Activated naive CD4-positive, alpha-beta T cell treated with anti-CD3 and anti-CD28 coated beads for 36 hours (primary cell): ENCODE data around the gene CDC16. TPM values are rescaled to one million over a fixed set of nuclear protein-coding genes. Genes with fewer than 3 reads are reported as not detected.
A peak's percentile ranks its signal among the peaks of the same experiment; 100 is the strongest.

ENCODE experiments used
- CTCF ChIA-PET: fragments of 350-600 bp; sonication (Branson Sonifier 250); formaldehyde crosslinking; loops from one replicate; lab custom pipeline; 2021; ENCODE audit warnings: antibody characterized with exemption; lab: Charles Lee
- DNase-seq: peaks from one replicate; pipeline ENCODE4 v3.0.0-alpha.2; 2020
- H3K27ac Mint-ChIP-seq: one replicate; pipeline ENCODE4 v1.8.0; 2021; ENCODE audit warnings: mild to moderate bottlenecking, mixed read lengths
- H3K27me3 Mint-ChIP-seq: one replicate; pipeline ENCODE4 v1.8.0; 2021; ENCODE audit warnings: low read depth, mixed read lengths
- H3K36me3 Mint-ChIP-seq: one replicate; pipeline ENCODE4 v1.8.0; 2021; ENCODE audit warnings: low read depth, mixed read lengths
- H3K4me1 Mint-ChIP-seq: one replicate; pipeline ENCODE4 v1.8.0; 2021; ENCODE audit warnings: low read depth, mixed read lengths
- H3K4me3 Mint-ChIP-seq: one replicate; pipeline ENCODE4 v1.8.0; 2021; ENCODE audit warnings: mild to moderate bottlenecking, moderate library complexity, mixed read lengths
- H3K9me3 Mint-ChIP-seq: one replicate; pipeline ENCODE4 v1.8.0; 2021; ENCODE audit warnings: mixed read lengths
- intact Hi-C: fragments of 100-400 bp; cut with micrococcal nuclease; formaldehyde crosslinking; loops from one replicate; pipeline ENCODE4 v1.15.1; 2023
- total RNA-seq, 2 experiments: library from RNA; stranded (reverse); gene quantifications; one replicate each; pipeline ENCODE4 v1.2.3, GENCODE V29; 2021

The CDC16 gene
- total RNA-seq, 2 experiments from 2014 or later: 67.2 to 69.5 TPM

GRCh38 chr13:114268344-114269280 lies 33.9 kb downstream of the CDC16 start:
- Mint-ChIP-seq H3K4me3 (no peak overlapping the region), H3K9me3 (no peaks in the 10 kb centered on the region), H3K27ac (peak overlapping the region; percentile 44), H3K36me3 (peaks cover 52% of the 10 kb centered on the region), H3K27me3 (no peaks in the 10 kb centered on the region), H3K4me1 (peaks cover 10% of the 10 kb centered on the region)
- intact Hi-C loops: no loop called here
- DNase-seq: no peak
- CTCF ChIA-PET: no interaction called here

- Mint-ChIP-seq H3K4me3 (no peak overlapping the region), H3K27me3 (no peaks in the 10 kb centered on the region), H3K27ac (peak overlapping the region; percentile 44), H3K9me3 (no peaks in the 10 kb centered on the region), H3K36me3 (peaks cover 51% of the 10 kb centered on the region), H3K4me1 (peaks cover 9% of the 10 kb centered on the region)
- CTCF ChIA-PET: no interaction called here
- intact Hi-C loops: no loop called here
- no peak for DNase-seq
Observed at GRCh38 chr13:114269281-114269770, 34.6 kb downstream of the CDC16 start.

GRCh38 chr13:114272977-114273376 lies 38.3 kb downstream of the CDC16 start:
- peaks cover 8% of the 10 kb centered on the region for H3K4me1 Mint-ChIP-seq
- DNase-seq: no peak
- H3K9me3 Mint-ChIP-seq: no peaks in the 10 kb centered on the region
- no peak overlapping the region for H3K4me3 Mint-ChIP-seq
- H3K36me3 Mint-ChIP-seq: peaks cover 33% of the 10 kb centered on the region
- no peaks in the 10 kb centered on the region for H3K27me3 Mint-ChIP-seq
- intact Hi-C loops: no loop called here
- H3K27ac Mint-ChIP-seq: no peak overlapping the region
- CTCF ChIA-PET: no interaction called here

GRCh38 chr13:114275304-114275703 lies 40.6 kb downstream of the CDC16 start:
- H3K4me3 Mint-ChIP-seq: no peak overlapping the region
- peaks cover 17% of the 10 kb centered on the region for H3K4me1 Mint-ChIP-seq
- no peaks in the 10 kb centered on the region for H3K27me3 Mint-ChIP-seq
- peaks cover 24% of the 10 kb centered on the region for H3K36me3 Mint-ChIP-seq
- DNase-seq: no peak
- intact Hi-C loops: no loop called here
- H3K27ac Mint-ChIP-seq: no peak overlapping the region
- CTCF ChIA-PET: interaction anchor here (0.9 kb wide), 1 partner anchor 29 kb away, joined by 5 read pairs; no protein-coding TSS in a partner anchor
- no peaks in the 10 kb centered on the region for H3K9me3 Mint-ChIP-seq

GRCh38 chr13:114279146-114279545 lies 44.4 kb downstream of the CDC16 start:
- no peaks in the 10 kb centered on the region for H3K9me3 Mint-ChIP-seq
- intact Hi-C loops: no loop called here
- no peak overlapping the region for H3K4me3 Mint-ChIP-seq
- peaks cover 37% of the 10 kb centered on the region for H3K4me1 Mint-ChIP-seq
- H3K27me3 Mint-ChIP-seq: no peaks in the 10 kb centered on the region
- H3K27ac Mint-ChIP-seq: peak overlapping the region; percentile 98
- DNase-seq: no peak
- H3K36me3 Mint-ChIP-seq: peaks cover 18% of the 10 kb centered on the region
- CTCF ChIA-PET: interaction anchor here (0.8 to 1.3 kb wide), 4 partner anchors 30 to 60 kb away, joined by 3 to 4 read pairs (median 3); partner anchors contain the start of gene CDC16

- Mint-ChIP-seq H3K27me3 (no peaks in the 10 kb centered on the region), H3K36me3 (peaks cover 21% of the 10 kb centered on the region), H3K9me3 (no peaks in the 10 kb centered on the region), H3K4me3 (peak overlapping the region; percentile 60), H3K27ac (peak overlapping the region; percentile 98), H3K4me1 (peaks cover 41% of the 10 kb centered on the region)
- intact Hi-C loops: loop anchor here (1.0 kb wide), 2 partner anchors 45 to 60 kb away; no protein-coding TSS in a partner anchor
- CTCF ChIA-PET: interaction anchor here (1.0 to 1.3 kb wide), 3 partner anchors 43 to 59 kb away, joined by 3 to 4 read pairs (median 3); partner anchors contain the start of gene CDC16
- peak; percentile 10 for DNase-seq
Observed at GRCh38 chr13:114279758-114280355, 45.2 kb downstream of the CDC16 start.

- H3K4me1 Mint-ChIP-seq: peaks cover 46% of the 10 kb centered on the region
- CTCF ChIA-PET: interaction anchor here (0.6 to 1.0 kb wide), 3 partner anchors 56 to 504 kb away, joined by 3 to 5 read pairs (median 4); no protein-coding TSS in a partner anchor
- DNase-seq: peak; percentile 94
Observed at GRCh38 chr13:114281351-114282040, 46.8 kb downstream of the CDC16 start, which contains the start of gene UPF3A. UPF3A (plus strand) TSS chr13:114281601; CDS start chr13:114281640, 39 bp downstream.

GRCh38 chr13:114282041-114282670 lies 47.5 kb downstream of the CDC16 start:
- H3K36me3 Mint-ChIP-seq: peaks cover 29% of the 10 kb centered on the region
- H3K27me3 Mint-ChIP-seq: no peaks in the 10 kb centered on the region
- H3K4me3 Mint-ChIP-seq: peak overlapping the region; percentile 91
- H3K9me3 Mint-ChIP-seq: no peaks in the 10 kb centered on the region
- intact Hi-C loops: no loop called here
- CTCF ChIA-PET: interaction anchor here (1.0 kb wide), 2 partner anchors 55 to 59 kb away, joined by 3 to 5 read pairs; no protein-coding TSS in a partner anchor
- H3K27ac Mint-ChIP-seq: peak overlapping the region; percentile 89
- peak; percentile 47 for DNase-seq
- peaks cover 46% of the 10 kb centered on the region for H3K4me1 Mint-ChIP-seq

More at GRCh38 chr13:114281351-114282040, 46.8 kb downstream of the CDC16 start, which contains the start of gene UPF3A:
- Mint-ChIP-seq H3K9me3 (no peaks in the 10 kb centered on the region), H3K27me3 (no peaks in the 10 kb centered on the region), H3K36me3 (peaks cover 23% of the 10 kb centered on the region), H3K27ac (peak within 1 kb of the TSS; percentile 98), H3K4me3 (peak within 1 kb of the TSS; percentile 91)
- intact Hi-C loops: loop anchor here (1.0 kb wide), 1 partner anchor 32 kb away; no protein-coding TSS in a partner anchor

- Mint-ChIP-seq H3K27me3 (no peaks in the 10 kb centered on the region), H3K9me3 (no peaks in the 10 kb centered on the region), H3K27ac (no peak overlapping the region), H3K4me3 (peak overlapping the region; percentile 13), H3K4me1 (peaks cover 43% of the 10 kb centered on the region), H3K36me3 (peaks cover 33% of the 10 kb centered on the region)
- DNase-seq: no peak
- CTCF ChIA-PET: no interaction called here
- intact Hi-C loops: no loop called here
Observed at GRCh38 chr13:114283576-114283975, 48.9 kb downstream of the CDC16 start.

GRCh38 chr13:114284680-114285079 lies 50.0 kb downstream of the CDC16 start:
- CTCF ChIA-PET: no interaction called here
- peaks cover 34% of the 10 kb centered on the region for H3K4me1 Mint-ChIP-seq
- no peaks in the 10 kb centered on the region for H3K9me3 Mint-ChIP-seq
- no peak for DNase-seq
- H3K27ac Mint-ChIP-seq: no peak overlapping the region
- no peak overlapping the region for H3K4me3 Mint-ChIP-seq
- intact Hi-C loops: no loop called here
- peaks cover 37% of the 10 kb centered on the region for H3K36me3 Mint-ChIP-seq
- H3K27me3 Mint-ChIP-seq: no peaks in the 10 kb centered on the region

- Mint-ChIP-seq H3K9me3 (no peaks in the 10 kb centered on the region), H3K4me1 (peaks cover 29% of the 10 kb centered on the region), H3K36me3 (peaks cover 40% of the 10 kb centered on the region), H3K4me3 (no peak overlapping the region), H3K27me3 (no peaks in the 10 kb centered on the region), H3K27ac (no peak overlapping the region)
- CTCF ChIA-PET: no interaction called here
- intact Hi-C loops: no loop called here
- DNase-seq: no peak
Observed at GRCh38 chr13:114285166-114285808, 50.6 kb downstream of the CDC16 start.
